PC-9 (cell line): ENCODE results near the gene RBL2. TPM values are rescaled to one million over a fixed set of nuclear protein-coding genes. Genes with fewer than 3 reads are reported as not detected.

Source experiments
- BruUV-seq: library from RNA; stranded (reverse); fragments of 400-500 nt; replicated peaks from 2 replicates; lab custom pipeline; 2021; lab: Mats Ljungman, UMichigan
- CTCF ChIA-PET: fragments of 300-600 bp; sonication (Branson Sonifier 250); formaldehyde crosslinking; loops from one replicate; lab custom pipeline; 2022; ENCODE audit warnings: antibody characterized with exemption; lab: Charles Lee
- POLR2A ChIA-PET: fragments of 300-600 bp; sonication (Branson Sonifier 250); formaldehyde crosslinking; loops from one replicate; lab custom pipeline; 2022; ENCODE audit warnings: antibody characterized with exemption; ENCODE audit not compliant: unreplicated experiment; lab: Charles Lee
- DNase-seq, 2 experiments: peaks; one replicate each; pipeline versions ENCODE4 v3.0.0 to v3.0.0-alpha.2; 2015 to 2022; ENCODE audit warnings: mixed read lengths in 1 of 2
- H2AFZ ChIP-seq: fragments of 200-600 bp; sonication (generic); 2 replicates; pipeline ENCODE4 v1.8.1; 2017; ENCODE audit warnings: antibody characterized with exemption
- H3F3A ChIP-seq: fragments of 200-600 bp; sonication (generic); 2 replicates; pipeline ENCODE4 v1.8.1; 2017; ENCODE audit warnings: antibody characterized with exemption, mild to moderate bottlenecking, low read depth; ENCODE audit not compliant: insufficient read depth
- H3K27ac ChIP-seq: fragments of 200-600 bp; sonication (generic); 2 replicates; pipeline ENCODE4 v1.6.1; 2016; ENCODE audit warnings: mixed run types
- H3K27me3 ChIP-seq: fragments of 200-600 bp; sonication (generic); 2 replicates; pipeline ENCODE4 v1.6.1; 2016; ENCODE audit warnings: low read depth, mixed run types; ENCODE audit not compliant: insufficient read depth
- H3K36me3 ChIP-seq: fragments of 200-600 bp; sonication (generic); 2 replicates; pipeline ENCODE4 v1.6.1; 2016; ENCODE audit warnings: low read depth, mixed run types
- H3K4me1 ChIP-seq: fragments of 200-600 bp; sonication (generic); replicated peaks from 2 replicates; pipeline ENCODE4 v1.6.1; 2016; ENCODE audit warnings: mixed run types; ENCODE audit not compliant: insufficient read depth
- H3K4me2 ChIP-seq: fragments of 200-600 bp; sonication (generic); 2 replicates; pipeline ENCODE4 v1.6.1; 2017; ENCODE audit warnings: mixed run types
- H3K4me3 ChIP-seq: fragments of 200-600 bp; sonication (generic); 2 replicates; pipeline ENCODE4 v1.6.1; 2016; ENCODE audit warnings: mixed run types
- H3K79me2 ChIP-seq: fragments of 200-600 bp; sonication (generic); 2 replicates; pipeline ENCODE4 v1.6.1; 2017; ENCODE audit warnings: low read depth, mixed run types
- H3K9me2 ChIP-seq: fragments of 200-600 bp; sonication (generic); 2 replicates; pipeline ENCODE4 v1.8.1; 2017; ENCODE audit warnings: mild to moderate bottlenecking; ENCODE audit not compliant: insufficient read depth
- H3K9me3 ChIP-seq: fragments of 200-600 bp; sonication (generic); 2 replicates; pipeline ENCODE4 v1.8.1; 2016; ENCODE audit warnings: low read depth; ENCODE audit not compliant: insufficient read depth
- H4K20me1 ChIP-seq: fragments of 200-600 bp; sonication (generic); 2 replicates; pipeline ENCODE4 v1.8.1; 2017; ENCODE audit not compliant: insufficient read depth
- CTCF ChIP-seq: fragments of 200-600 bp; sonication (generic); conservative IDR thresholded peaks from 2 replicates; pipeline ENCODE4 v1.6.1; 2017; ENCODE audit warnings: mixed run types, antibody characterized with exemption, mild to moderate bottlenecking, moderate library complexity
- EZH2 ChIP-seq: fragments of 200-600 bp; sonication (generic); IDR thresholded peaks from 2 replicates; pipeline ENCODE4 v1.8.0; 2017; ENCODE audit warnings: antibody characterized with exemption, low read depth
- intact Hi-C: fragments of 100-400 bp; cut with micrococcal nuclease; formaldehyde crosslinking; loops from one replicate; pipeline ENCODE4 v1.10.0; 2022; ENCODE audit not compliant: unreplicated experiment
- total RNA-seq: library from RNA; stranded (reverse); gene quantifications from 2 replicates; pipeline ENCODE4 v1.2.3, GENCODE V29; 2021

Gene RBL2
- total RNA-seq, 1 experiment from 2014 or later, result 72.0 TPM

DNA sequence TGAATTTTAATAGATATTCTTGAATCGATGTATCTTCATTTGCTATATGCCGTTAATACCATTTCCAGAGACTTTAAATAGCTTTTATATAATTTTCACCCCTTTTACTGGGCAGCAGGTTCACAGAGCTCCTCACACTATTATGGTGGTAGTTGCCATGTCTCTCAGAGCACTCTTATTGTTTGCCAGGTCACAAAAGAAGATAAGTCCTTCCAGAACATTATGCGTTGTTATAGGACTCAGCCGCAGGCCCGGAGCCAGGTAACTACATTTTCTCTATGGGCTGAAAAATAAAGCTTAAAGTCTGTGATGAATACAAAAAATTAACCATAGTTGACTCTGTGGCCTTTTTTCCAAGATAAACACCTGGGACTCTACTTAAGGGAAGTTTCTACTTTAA is 44.7 kb downstream of the RBL2 start:
- Histone ChIP-seq H3K36me3 (peaks cover 10% of the 10 kb centered on the region; the same call in 1 of the 2 replicates), H3K9me3 (no peaks in the 10 kb centered on the region), H3K9me2 (no peaks in the 10 kb centered on the region), H4K20me1 (no peaks in the 10 kb centered on the region), H3K4me3 (no peak overlapping the region), H3F3A (no peaks in the 10 kb centered on the region), H3K4me1 (no peaks in the 10 kb centered on the region), H3K27ac (no peak overlapping the region), H3K4me2 (no peak overlapping the region), H2AFZ (no peak overlapping the region), H3K27me3 (no peaks in the 10 kb centered on the region), H3K79me2 (no peaks in the 10 kb centered on the region)
- BruUV-seq, result no TSS peak
- DNase-seq, result no peak
- intact Hi-C loops, result no loop called here
- ChIA-PET CTCF (no interaction called here), POLR2A (no interaction called here)
- TF ChIP-seq CTCF (no peak), EZH2 (no peak)

GRCh38 chr16:53480394-53480793 is 46.1 kb downstream of the RBL2 start:
- BruUV-seq, result no TSS peak
- no peak overlapping the region for H3K4me3 ChIP-seq
- ChIA-PET POLR2A (no interaction called here), CTCF (no interaction called here)
- no peaks in the 10 kb centered on the region for H4K20me1 ChIP-seq
- no peak for DNase-seq
- no peaks in the 10 kb centered on the region for H3F3A ChIP-seq
- TF ChIP-seq EZH2 (no peak), CTCF (no peak)
- H3K4me1 ChIP-seq, result no peaks in the 10 kb centered on the region
- H3K27ac ChIP-seq, result no peak overlapping the region
- H3K4me2 ChIP-seq, result no peak overlapping the region
- no peaks in the 10 kb centered on the region for H3K79me2 ChIP-seq
- intact Hi-C loops, result no loop called here
- no peaks in the 10 kb centered on the region for H3K9me3 ChIP-seq
- H3K27me3 ChIP-seq, result no peaks in the 10 kb centered on the region
- H3K36me3 ChIP-seq, result peaks cover 10% of the 10 kb centered on the region; the same call in 1 of the 2 replicates
- no peaks in the 10 kb centered on the region for H3K9me2 ChIP-seq
- no peak overlapping the region for H2AFZ ChIP-seq

DNA sequence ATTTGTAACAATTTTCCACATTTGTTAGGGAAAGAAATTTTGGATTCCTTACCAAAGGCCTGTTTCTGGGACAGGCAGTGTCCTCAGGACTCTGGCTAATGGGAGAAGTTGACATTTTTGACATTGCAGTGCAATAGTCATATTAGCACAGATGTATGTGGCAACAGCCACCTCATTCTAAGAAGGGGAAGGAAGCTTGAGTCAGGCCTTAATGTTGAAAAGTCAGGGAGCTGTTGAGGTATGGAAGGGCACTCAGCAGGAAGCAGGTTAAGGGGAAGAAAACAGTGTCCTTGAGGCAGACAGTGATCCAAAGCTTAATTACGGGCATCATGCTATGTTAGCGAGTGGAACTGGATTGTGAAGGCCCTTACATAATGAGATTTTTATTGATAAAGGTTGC is 47.9 kb downstream of the RBL2 start:
- Histone ChIP-seq H3K4me3 (no peak overlapping the region), H3K4me2 (no peak overlapping the region), H3K27ac (no peak overlapping the region), H3K4me1 (no peaks in the 10 kb centered on the region), H3K36me3 (peaks cover 21% of the 10 kb centered on the region), H3K27me3 (no peaks in the 10 kb centered on the region), H3K9me2 (no peaks in the 10 kb centered on the region), H2AFZ (no peak overlapping the region), H3K79me2 (no peaks in the 10 kb centered on the region), H3F3A (no peaks in the 10 kb centered on the region), H3K9me3 (no peaks in the 10 kb centered on the region), H4K20me1 (no peaks in the 10 kb centered on the region)
- ChIA-PET POLR2A (no interaction called here), CTCF (no interaction called here)
- no TSS peak for BruUV-seq
- intact Hi-C loops, result no loop called here
- DNase-seq, result no peak
- TF ChIP-seq EZH2, result no peak
- no peak for TF ChIP-seq CTCF
